Panc1 (cell line): Measurements from ENCODE around the gene PTGES. TPM values are rescaled to one million over a fixed set of nuclear protein-coding genes. Genes with fewer than 3 reads are reported as not detected.

ENCODE experiments used
- ATAC-seq: fragments of 200-7000 bp; cut with Tn5 transposase; 2 replicates; pipeline ENCODE4 v1.9.1; 2020; ENCODE audit warnings: mild to moderate bottlenecking, moderate library complexity
- BruUV-seq: library from RNA; stranded (reverse); fragments of 400-500 nt; replicated peaks from 2 replicates; lab custom pipeline; 2021; lab: Mats Ljungman, UMichigan
- CTCF ChIA-PET: fragments of 300-600 bp; sonication (Branson Sonifier 250); formaldehyde crosslinking; loops from one replicate; lab custom pipeline; 2022; ENCODE audit warnings: antibody characterized with exemption; lab: Charles Lee
- POLR2A ChIA-PET: fragments of 300-600 bp; sonication (Branson Sonifier 250); formaldehyde crosslinking; loops from one replicate; lab custom pipeline; 2022; ENCODE audit warnings: antibody characterized with exemption; lab: Charles Lee
- DNase-seq: peaks from one replicate; pipeline ENCODE4 v3.0.0-alpha.2; 2010; ENCODE audit warnings: low read depth, low spot score
- H3K27ac ChIP-seq: 2 replicates; pipeline ENCODE4 v1.5.1; 2011; ENCODE audit warnings: mild to moderate bottlenecking, low read length, inconsistent platforms
- H3K27me3 ChIP-seq: fragments of 200-500 bp; sonication (Bioruptor generic); 2 replicates; pipeline ENCODE4 v1.6.0; 2014; ENCODE audit warnings: low read length, inconsistent platforms; ENCODE audit not compliant: control insufficient read depth, insufficient read depth
- H3K36me3 ChIP-seq: fragments of 200-500 bp; sonication (Bioruptor generic); 2 replicates; pipeline ENCODE4 v1.5.1; 2014; ENCODE audit warnings: inconsistent platforms, mild to moderate bottlenecking, low read length, moderate library complexity; ENCODE audit not compliant: control insufficient read depth, insufficient read depth
- H3K4me1 ChIP-seq: 2 replicates; pipeline ENCODE4 v1.5.1; 2011; ENCODE audit warnings: inconsistent platforms, mild to moderate bottlenecking, low read length, moderate library complexity; ENCODE audit not compliant: control insufficient read depth, insufficient read depth
- H3K4me3 ChIP-seq, 2 experiments: 2 replicates each; pipeline ENCODE4 v1.5.1; 2011 to 2012; ENCODE audit warnings: low read depth in 2 of 2, low read length in 2 of 2, mild to moderate bottlenecking in 2 of 2, inconsistent platforms in 1 of 2, moderate library complexity in 1 of 2
- H3K9me3 ChIP-seq: fragments of 200-500 bp; sonication (Bioruptor generic); 2 replicates; pipeline ENCODE4 v1.5.1; 2014; ENCODE audit warnings: low read depth, mild to moderate bottlenecking, inconsistent platforms, low read length, moderate library complexity; ENCODE audit not compliant: control insufficient read depth, insufficient read depth
- CTCF ChIP-seq: fragments of 450-650 bp; IDR thresholded peaks from 2 replicates; pipeline ENCODE4 v1.5.1; 2017; ENCODE audit warnings: mild to moderate bottlenecking
- POLR2AphosphoS5 ChIP-seq: IDR thresholded peaks from 2 replicates; pipeline ENCODE4 v1.6.1; 2012; ENCODE audit warnings: mild to moderate bottlenecking, low read depth, low read length, moderate library complexity
- REST ChIP-seq, 2 experiments: IDR thresholded peaks; 2 replicates each; pipeline ENCODE4 v1.6.1; 2011 to 2012; ENCODE audit warnings: low read depth in 2 of 2, control low read depth in 1 of 2, low read length in 1 of 2, mild to moderate bottlenecking in 1 of 2, moderate library complexity in 1 of 2; ENCODE audit not compliant: insufficient read depth in 1 of 2
- SIN3A ChIP-seq: IDR thresholded peaks from 2 replicates; pipeline ENCODE4 v1.6.1; 2012; ENCODE audit warnings: low read depth, mild to moderate bottlenecking, low read length, moderate library complexity, borderline replicate concordance; ENCODE audit not compliant: insufficient read depth
- TCF7L2 ChIP-seq: IDR thresholded peaks from 2 replicates; pipeline ENCODE4 v1.6.1; 2011; ENCODE audit warnings: mild to moderate bottlenecking, low read depth, low read length, inconsistent platforms
- in situ Hi-C: cut with HindIII; loops from 2 replicates; pipeline ENCODE4 v1.10.0; 2016; ENCODE audit warnings: low sequenced_read_pairs, low pct_unique_long_range_greater_than_20kb
- intact Hi-C: fragments of 100-400 bp; cut with micrococcal nuclease; formaldehyde crosslinking; loops from one replicate; pipeline ENCODE4 v1.10.0; 2022; ENCODE audit not compliant: unreplicated experiment
- total RNA-seq: library from RNA; stranded (reverse); gene quantifications from one replicate; pipeline ENCODE4 v1.2.1, GENCODE V29; 2021; ENCODE audit not compliant: unreplicated experiment

The PTGES gene
- total RNA-seq, 1 experiment from 2014 or later = 1.1 TPM

GRCh38 chr9:129701054-129701453, 51.8 kb downstream of the PTGES start:
- TF ChIP-seq POLR2AphosphoS5 = no peak
- no peak for TF ChIP-seq TCF7L2
- no peak for TF ChIP-seq SIN3A
- no peak for ATAC-seq
- Histone ChIP-seq H3K4me3 (no peak overlapping the region), H3K27ac (no peak overlapping the region), H3K9me3 (no peaks in the 10 kb centered on the region), H3K27me3 (no peaks in the 10 kb centered on the region), H3K36me3 (no peaks in the 10 kb centered on the region), H3K4me1 (no peaks in the 10 kb centered on the region)
- POLR2A ChIA-PET = no interaction called here
- in situ Hi-C loops = no loop called here
- intact Hi-C loops = no loop called here
- CTCF ChIA-PET = interaction anchor here (0.6 kb wide), 1 partner anchor 107 kb away, joined by 7 read pairs; no protein-coding TSS in a partner anchor
- DNase-seq = no peak
- no TSS peak for BruUV-seq

- ATAC-seq (no peak), DNase-seq (no peak)
- no TSS peak for BruUV-seq
- Histone ChIP-seq H3K27ac (no peak overlapping the region), H3K9me3 (no peaks in the 10 kb centered on the region), H3K4me3 (no peak overlapping the region), H3K4me1 (no peaks in the 10 kb centered on the region), H3K36me3 (no peaks in the 10 kb centered on the region), H3K27me3 (no peaks in the 10 kb centered on the region)
- intact Hi-C loops = no loop called here
- no peak for TF ChIP-seq SIN3A
- TF ChIP-seq POLR2AphosphoS5 = no peak
- no peak for TF ChIP-seq TCF7L2
- TF ChIP-seq CTCF = no peak
- no peak for TF ChIP-seq REST (IDR thresholded peaks at IDR 0.05; ENCODE audit: insufficient read depth in 1 of 2, low read depth in 2 of 2, low read length in 1 of 2)
- ChIA-PET CTCF (no interaction called here), POLR2A (no interaction called here)
- in situ Hi-C loops = no loop called here
These were observed 54.5 kb downstream of the PTGES start for GRCh38 chr9:129698254-129698757.

GRCh38 chr9:129697656-129698253, 55.1 kb downstream of the PTGES start:
- in situ Hi-C loops = no loop called here
- DNase-seq = no peak
- Histone ChIP-seq H3K27ac (peak overlapping the region; percentile 23; the same call in 1 of the 2 replicates), H3K9me3 (no peaks in the 10 kb centered on the region), H3K4me3 (peak overlapping the region; percentile 33 to 35), H3K4me1 (no peaks in the 10 kb centered on the region), H3K27me3 (no peaks in the 10 kb centered on the region), H3K36me3 (no peaks in the 10 kb centered on the region)
- intact Hi-C loops = no loop called here
- ChIA-PET POLR2A (no interaction called here), CTCF (no interaction called here)
- peak; percentile 22; the same call in 1 of the 2 replicates for ATAC-seq
- no peak for TF ChIP-seq TCF7L2
- no peak for TF ChIP-seq SIN3A
- TF ChIP-seq POLR2AphosphoS5 = no peak
- no peak for TF ChIP-seq CTCF
- no peak for TF ChIP-seq REST (IDR thresholded peaks at IDR 0.05; ENCODE audit: insufficient read depth in 1 of 2, low read depth in 2 of 2, low read length in 1 of 2)
- BruUV-seq = no TSS peak
